BE2C (cell line): ENCODE measurements around the gene ROS1.

Experiments used
- DNase-seq: peaks from one replicate; pipeline ENCODE4 v3.0.0-alpha.2; 2020
- H3K27me3 ChIP-seq: fragments of 250-450 bp; sonication (Bioruptor Pico); 2 replicates; pipeline ENCODE4 v1.5.1; 2020; ENCODE audit warnings: mild to moderate bottlenecking
- H3K36me3 ChIP-seq: fragments of 250-450 bp; sonication (Bioruptor Pico); 2 replicates; pipeline ENCODE4 v1.5.1; 2020; ENCODE audit warnings: mild to moderate bottlenecking
- H3K4me1 ChIP-seq: fragments of 250-450 bp; sonication (Bioruptor Pico); 2 replicates; pipeline ENCODE4 v1.5.1; 2020
- H3K4me3 ChIP-seq: 2 replicates; pipeline ENCODE4 v1.5.1; 2011; ENCODE audit warnings: low read depth, low read length
- H3K9me3 ChIP-seq: fragments of 250-450 bp; sonication (Bioruptor Pico); 2 replicates; pipeline ENCODE4 v1.5.1; 2020
- CTCF ChIP-seq: IDR thresholded peaks from 2 replicates; pipeline ENCODE4 v1.5.1; 2012; ENCODE audit warnings: mild to moderate bottlenecking, low read depth, low read length

The ROS1 gene

GRCh38 chr6:117467876-117468275, 42.1 kb upstream of the ROS1 start:
- Histone ChIP-seq H3K9me3 (no peaks in the 10 kb centered on the region), H3K4me3 (no peak overlapping the region), H3K36me3 (no peaks in the 10 kb centered on the region), H3K4me1 (no peaks in the 10 kb centered on the region), H3K27me3 (peaks cover 7% of the 10 kb centered on the region; the same call in 1 of the 2 replicates)
- no peak for TF ChIP-seq CTCF
- no peak for DNase-seq

- Histone ChIP-seq H3K36me3 (no peaks in the 10 kb centered on the region), H3K4me1 (no peaks in the 10 kb centered on the region), H3K27me3 (peaks cover 7% of the 10 kb centered on the region; the same call in 1 of the 2 replicates), H3K9me3 (no peaks in the 10 kb centered on the region), H3K4me3 (no peak overlapping the region)
- DNase-seq, result no peak
- no peak for TF ChIP-seq CTCF
These were observed 39.9 kb upstream of the ROS1 start for GRCh38 chr6:117465691-117466090.

GRCh38 chr6:117464700-117465099, 39.0 kb upstream of the ROS1 start:
- H3K27me3 ChIP-seq, result peaks cover 6% of the 10 kb centered on the region; the same call in 1 of the 2 replicates
- no peak for TF ChIP-seq CTCF

GRCh38 chr6:117463762-117464665, 38.3 kb upstream of the ROS1 start:
- H3K4me3 ChIP-seq, result no peak overlapping the region
- no peak for TF ChIP-seq CTCF
- no peaks in the 10 kb centered on the region for H3K36me3 ChIP-seq
- H3K9me3 ChIP-seq, result no peaks in the 10 kb centered on the region
- no peak for DNase-seq
- H3K4me1 ChIP-seq, result no peaks in the 10 kb centered on the region
- 0 out of 2 replicates have a peak, but pooled peaks cover 5% of the 10 kb centered on the region for H3K27me3 ChIP-seq

More at GRCh38 chr6:117464700-117465099, 39.0 kb upstream of the ROS1 start:
- Histone ChIP-seq H3K9me3 (no peaks in the 10 kb centered on the region), H3K4me3 (no peak overlapping the region), H3K36me3 (no peaks in the 10 kb centered on the region), H3K4me1 (no peaks in the 10 kb centered on the region)
- DNase-seq, result no peak

GRCh38 chr6:117459204-117459944, 33.6 kb upstream of the ROS1 start:
- H3K27me3 ChIP-seq, result no peaks in the 10 kb centered on the region
- no peak for TF ChIP-seq CTCF
- no peak for DNase-seq
- no peaks in the 10 kb centered on the region for H3K4me1 ChIP-seq
- H3K36me3 ChIP-seq, result no peaks in the 10 kb centered on the region
- H3K9me3 ChIP-seq, result no peaks in the 10 kb centered on the region
- no peak overlapping the region for H3K4me3 ChIP-seq
